Glutamatergic neuron (in vitro differentiated cells): ENCODE measurements around the gene IFITM1. TPM values are rescaled to one million over a fixed set of nuclear protein-coding genes. Genes with fewer than 3 reads are reported as not detected.
"Not testable (repeated sequence)": the region's sequence is repeated elsewhere in the genome, so short reads cannot be mapped to it uniquely, and the experiment has no call there.

Experiments used
- DNase-seq: peaks from one replicate; pipeline ENCODE4 v3.0.0; 2022
- H3K27ac Mint-ChIP-seq: one replicate; pipeline ENCODE4 v1.8.0; 2020; ENCODE audit warnings: mild to moderate bottlenecking, mixed read lengths, inconsistent platforms; ENCODE audit not compliant: unreplicated experiment
- H3K27me3 Mint-ChIP-seq: one replicate; pipeline ENCODE4 v1.8.0; 2020; ENCODE audit warnings: mild to moderate bottlenecking, moderate library complexity, mixed read lengths, inconsistent platforms; ENCODE audit not compliant: unreplicated experiment
- H3K36me3 Mint-ChIP-seq: one replicate; pipeline ENCODE4 v1.8.0; 2020; ENCODE audit warnings: mild to moderate bottlenecking, mixed read lengths, inconsistent platforms; ENCODE audit not compliant: unreplicated experiment
- H3K4me1 Mint-ChIP-seq: one replicate; pipeline ENCODE4 v1.8.0; 2020; ENCODE audit warnings: mild to moderate bottlenecking, low read depth, mixed read lengths, inconsistent platforms; ENCODE audit not compliant: unreplicated experiment
- H3K4me3 Mint-ChIP-seq: one replicate; pipeline ENCODE4 v1.8.0; 2020; ENCODE audit warnings: mild to moderate bottlenecking, mixed read lengths, inconsistent platforms; ENCODE audit not compliant: unreplicated experiment
- H3K9me3 Mint-ChIP-seq: one replicate; pipeline ENCODE4 v1.8.0; 2020; ENCODE audit warnings: mild to moderate bottlenecking, moderate library complexity, mixed read lengths, inconsistent platforms; ENCODE audit not compliant: unreplicated experiment
- total RNA-seq: library from RNA; stranded (reverse); fragmentation: NEBNext Ultra II Directional; extraction: Animal tissue kit (Norgen Biotek cat#: 25700); gene quantifications from one replicate; pipeline ENCODE4 v1.2.1, GENCODE V29; 2021; ENCODE audit not compliant: unreplicated experiment
- TF ChIP-seq, protein P1 (sequence below): fragments of 200-600 bp; sonication (generic); IDR thresholded peaks from one replicate; pipeline ENCODE4 v1.5.0; 2021; ENCODE audit not compliant: partially characterized antibody, unreplicated experiment

Gene IFITM1
- total RNA-seq, 1 donor from 2014 or later, result 2.6 TPM

- H3K4me3 Mint-ChIP-seq, result no peak overlapping the region
- peaks cover 6% of the 10 kb centered on the region for H3K4me1 Mint-ChIP-seq
- DNase-seq, result no peak
- peaks cover 18% of the 10 kb centered on the region for H3K27me3 Mint-ChIP-seq
- H3K9me3 Mint-ChIP-seq, result peaks cover 2% of the 10 kb centered on the region
- no peaks in the 10 kb centered on the region for H3K36me3 Mint-ChIP-seq
- TF ChIP-seq, protein P1, sequence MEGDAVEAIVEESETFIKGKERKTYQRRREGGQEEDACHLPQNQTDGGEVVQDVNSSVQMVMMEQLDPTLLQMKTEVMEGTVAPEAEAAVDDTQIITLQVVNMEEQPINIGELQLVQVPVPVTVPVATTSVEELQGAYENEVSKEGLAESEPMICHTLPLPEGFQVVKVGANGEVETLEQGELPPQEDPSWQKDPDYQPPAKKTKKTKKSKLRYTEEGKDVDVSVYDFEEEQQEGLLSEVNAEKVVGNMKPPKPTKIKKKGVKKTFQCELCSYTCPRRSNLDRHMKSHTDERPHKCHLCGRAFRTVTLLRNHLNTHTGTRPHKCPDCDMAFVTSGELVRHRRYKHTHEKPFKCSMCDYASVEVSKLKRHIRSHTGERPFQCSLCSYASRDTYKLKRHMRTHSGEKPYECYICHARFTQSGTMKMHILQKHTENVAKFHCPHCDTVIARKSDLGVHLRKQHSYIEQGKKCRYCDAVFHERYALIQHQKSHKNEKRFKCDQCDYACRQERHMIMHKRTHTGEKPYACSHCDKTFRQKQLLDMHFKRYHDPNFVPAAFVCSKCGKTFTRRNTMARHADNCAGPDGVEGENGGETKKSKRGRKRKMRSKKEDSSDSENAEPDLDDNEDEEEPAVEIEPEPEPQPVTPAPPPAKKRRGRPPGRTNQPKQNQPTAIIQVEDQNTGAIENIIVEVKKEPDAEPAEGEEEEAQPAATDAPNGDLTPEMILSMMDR, result no peak
- H3K27ac Mint-ChIP-seq, result no peak overlapping the region
These were observed 2.3 kb downstream of the IFITM1 start for GRCh38 chr11:316031-316701.

GRCh38 chr11:316891-317301 is 3.1 kb downstream of the IFITM1 start:
- H3K36me3 Mint-ChIP-seq, result no peaks in the 10 kb centered on the region
- no peak overlapping the region for H3K27ac Mint-ChIP-seq
- H3K4me1 Mint-ChIP-seq, result peaks cover 5% of the 10 kb centered on the region
- TF ChIP-seq, protein P1, result no peak
- H3K4me3 Mint-ChIP-seq, result peak overlapping the region; percentile 20
- DNase-seq, result no peak
- H3K9me3 Mint-ChIP-seq, result peaks cover under 1% of the 10 kb centered on the region
- H3K27me3 Mint-ChIP-seq, result peaks cover 16% of the 10 kb centered on the region

DNA sequence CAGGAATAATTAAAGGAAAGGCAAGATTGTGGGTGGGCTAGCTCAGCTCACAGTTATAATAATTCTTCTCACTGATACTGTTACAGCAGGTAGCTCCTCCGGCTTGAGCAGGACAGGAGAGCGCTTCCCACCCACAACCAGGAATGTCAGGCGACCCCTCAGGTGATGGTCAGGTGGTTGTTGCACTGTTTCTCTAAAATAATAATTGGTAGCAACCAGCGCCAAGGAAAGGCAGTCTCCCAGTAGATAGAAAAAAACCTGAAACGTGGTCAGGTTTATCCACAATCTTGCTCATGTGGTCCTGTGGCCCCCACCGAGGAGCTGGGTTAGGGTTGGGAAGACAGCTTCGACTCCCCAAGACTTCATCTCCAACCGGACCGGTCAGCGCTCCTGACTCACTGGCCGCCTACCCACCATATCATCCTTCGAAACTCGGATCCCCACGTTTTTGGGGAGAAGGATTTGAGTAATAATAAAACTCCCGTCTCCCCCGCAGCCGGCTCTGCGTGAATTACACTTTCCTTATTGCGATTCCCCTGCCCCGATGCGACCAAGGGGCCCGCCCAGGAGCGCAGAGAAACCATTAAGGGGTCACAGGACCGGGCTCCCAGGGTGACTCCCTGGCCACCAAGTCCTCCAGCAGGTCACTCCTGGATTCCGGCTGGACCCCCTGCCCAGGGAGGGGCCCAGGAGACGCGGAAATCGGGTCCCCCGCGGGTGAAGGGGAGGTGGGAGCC is 4.0 kb downstream of the IFITM1 start:
- not testable (repeated sequence) for H3K27ac Mint-ChIP-seq, H3K4me1 Mint-ChIP-seq, H3K4me3 Mint-ChIP-seq, H3K9me3 Mint-ChIP-seq, H3K36me3 Mint-ChIP-seq, DNase-seq
- H3K27me3 Mint-ChIP-seq, result peaks cover 15% of the 10 kb centered on the region

GRCh38 chr11:318405-319120 is 4.7 kb downstream of the IFITM1 start:
- not testable (repeated sequence) for H3K4me1 Mint-ChIP-seq, DNase-seq, H3K4me3 Mint-ChIP-seq, H3K27ac Mint-ChIP-seq, H3K36me3 Mint-ChIP-seq, H3K9me3 Mint-ChIP-seq
- TF ChIP-seq, protein P1, result peak; percentile 16
- peaks cover 14% of the 10 kb centered on the region for H3K27me3 Mint-ChIP-seq

- not testable (repeated sequence) for H3K9me3 Mint-ChIP-seq, DNase-seq, H3K36me3 Mint-ChIP-seq, H3K4me1 Mint-ChIP-seq, H3K27me3 Mint-ChIP-seq, H3K27ac Mint-ChIP-seq
- H3K4me3 Mint-ChIP-seq, result peak overlapping the region; percentile 67
These were observed 5.5 kb downstream of the IFITM1 start for GRCh38 chr11:319121-319887.

GRCh38 chr11:319888-320273 is 6.0 kb downstream of the IFITM1 start:
- DNase-seq, result not testable (repeated sequence)

More at GRCh38 chr11:319888-320273, 6.0 kb downstream of the IFITM1 start:
- H3K27ac Mint-ChIP-seq, H3K36me3 Mint-ChIP-seq, H3K27me3 Mint-ChIP-seq, H3K9me3 Mint-ChIP-seq, H3K4me1 Mint-ChIP-seq: not testable (repeated sequence)
- peak overlapping the region; percentile 67 for H3K4me3 Mint-ChIP-seq
